IPS DF 6.9 (cell line): ENCODE results near the gene TXNL4A.

ENCODE experiments used
- DNase-seq: peaks from one replicate; pipeline ENCODE4 v3.0.0-alpha.2; 2013; ENCODE audit warnings: low read depth, low spot score
- H3K27ac ChIP-seq: one replicate; pipeline ENCODE4 v1.5.1; 2013; ENCODE audit warnings: low read length, control low read depth
- H3K27me3 ChIP-seq: 2 replicates; pipeline ENCODE4 v1.6.1; 2013; ENCODE audit warnings: mild to moderate bottlenecking, low read length; ENCODE audit not compliant: control insufficient read depth, insufficient read depth
- H3K36me3 ChIP-seq: 2 replicates; pipeline ENCODE4 v1.6.1; 2013; ENCODE audit warnings: low read length; ENCODE audit not compliant: control insufficient read depth, insufficient read depth
- H3K4me1 ChIP-seq: 2 replicates; pipeline ENCODE4 v1.6.1; 2013; ENCODE audit warnings: low read length; ENCODE audit not compliant: control insufficient read depth, insufficient read depth
- H3K4me3 ChIP-seq: 2 replicates; pipeline ENCODE4 v1.5.1; 2013; ENCODE audit warnings: mild to moderate bottlenecking, low read length
- H3K9me3 ChIP-seq: 2 replicates; pipeline ENCODE4 v1.6.1; 2013; ENCODE audit warnings: low read length, inconsistent platforms; ENCODE audit not compliant: control insufficient read depth, insufficient read depth
- WGBS: extraction: QIAGEN DNeasy Blood & Tissue Kit; methylation state at CpG from one replicate; pipeline ENCODE4 v1.1.7; 2013; ENCODE audit warnings: mixed read lengths, missing lambda C conversion rate; ENCODE audit not compliant: insufficient read length, insufficient coverage; 5-methylcytosine and 5-hydroxymethylcytosine counted together

Gene TXNL4A

GRCh38 chr18:79950515-79951341, 37.6 kb downstream of the TXNL4A start:
- WGBS, result no CpG with 5 or more reads among the region's 81 CpGs
- H3K27me3 ChIP-seq, result peaks cover 24% of the 10 kb centered on the region
- 0 out of 2 replicates have a peak, but pooled peaks cover 6% of the 10 kb centered on the region for H3K4me1 ChIP-seq
- DNase-seq, result no peak
- no peaks in the 10 kb centered on the region for H3K9me3 ChIP-seq
- H3K27ac ChIP-seq, result no peak overlapping the region
- no peaks in the 10 kb centered on the region; the same call in 1 of the 2 replicates for H3K36me3 ChIP-seq
- H3K4me3 ChIP-seq, result peak overlapping the region; percentile 74

- H3K4me3 ChIP-seq, result no peak overlapping the region
- WGBS, result no CpG with 5 or more reads among the region's 12 CpGs
- peaks cover 24% of the 10 kb centered on the region for H3K27me3 ChIP-seq
- H3K27ac ChIP-seq, result no peak overlapping the region
- DNase-seq, result no peak
- H3K9me3 ChIP-seq, result no peaks in the 10 kb centered on the region
- H3K36me3 ChIP-seq, result no peaks in the 10 kb centered on the region; the same call in 1 of the 2 replicates
- H3K4me1 ChIP-seq, result 0 out of 2 replicates have a peak, but pooled peaks cover 6% of the 10 kb centered on the region
Observed at GRCh38 chr18:79949697-79950487, 38.5 kb downstream of the TXNL4A start.

GRCh38 chr18:79948719-79949411, 39.5 kb downstream of the TXNL4A start:
- H3K4me3 ChIP-seq, result no peak overlapping the region
- WGBS, result no CpG with 5 or more reads among the region's 23 CpGs
- H3K4me1 ChIP-seq, result 0 out of 2 replicates have a peak, but pooled peaks cover 6% of the 10 kb centered on the region
- no peak overlapping the region for H3K27ac ChIP-seq
- H3K36me3 ChIP-seq, result no peaks in the 10 kb centered on the region; the same call in 1 of the 2 replicates
- H3K9me3 ChIP-seq, result no peaks in the 10 kb centered on the region
- no peak for DNase-seq
- peaks cover 19% of the 10 kb centered on the region for H3K27me3 ChIP-seq

GRCh38 chr18:79947881-79948610, 40.3 kb downstream of the TXNL4A start:
- no peak overlapping the region for H3K27ac ChIP-seq
- WGBS, result no CpG with 5 or more reads among the region's 15 CpGs
- 0 out of 2 replicates have a peak, but pooled peaks cover 3% of the 10 kb centered on the region for H3K4me1 ChIP-seq
- H3K4me3 ChIP-seq, result no peak overlapping the region
- DNase-seq, result no peak
- H3K36me3 ChIP-seq, result no peaks in the 10 kb centered on the region; the same call in 1 of the 2 replicates
- H3K27me3 ChIP-seq, result peaks cover 11% of the 10 kb centered on the region
- no peaks in the 10 kb centered on the region for H3K9me3 ChIP-seq

- no CpG with 5 or more reads among the region's 14 CpGs for WGBS
- H3K27me3 ChIP-seq, result peaks cover 8% of the 10 kb centered on the region; the same call in 1 of the 2 replicates
- no peaks in the 10 kb centered on the region; the same call in 1 of the 2 replicates for H3K36me3 ChIP-seq
- H3K4me1 ChIP-seq, result 0 out of 2 replicates have a peak, but pooled peaks cover 2% of the 10 kb centered on the region
- H3K27ac ChIP-seq, result no peak overlapping the region
- no peak for DNase-seq
- no peaks in the 10 kb centered on the region for H3K9me3 ChIP-seq
- H3K4me3 ChIP-seq, result no peak overlapping the region
Observed at GRCh38 chr18:79947054-79947755, 41.2 kb downstream of the TXNL4A start.

GRCh38 chr18:79945118-79946042, 43.0 kb downstream of the TXNL4A start:
- no peaks in the 10 kb centered on the region for H3K9me3 ChIP-seq
- H3K4me1 ChIP-seq, result no peaks in the 10 kb centered on the region
- no peak for DNase-seq
- H3K36me3 ChIP-seq, result no peaks in the 10 kb centered on the region
- no peak overlapping the region for H3K4me3 ChIP-seq
- peaks cover 3% of the 10 kb centered on the region; the same call in 1 of the 2 replicates for H3K27me3 ChIP-seq
- H3K27ac ChIP-seq, result no peak overlapping the region
- WGBS, result no CpG with 5 or more reads among the region's 17 CpGs

- Histone ChIP-seq H3K36me3 (no peaks in the 10 kb centered on the region), H3K9me3 (no peaks in the 10 kb centered on the region), H3K4me1 (no peaks in the 10 kb centered on the region), H3K4me3 (no peak overlapping the region), H3K27ac (no peak overlapping the region), H3K27me3 (no peaks in the 10 kb centered on the region)
- no CpG with 5 or more reads among the region's 3 CpGs for WGBS
- DNase-seq, result no peak
Observed at GRCh38 chr18:79944746-79945117, 43.6 kb downstream of the TXNL4A start.

- H3K36me3 ChIP-seq, result no peaks in the 10 kb centered on the region
- H3K4me1 ChIP-seq, result no peaks in the 10 kb centered on the region
- H3K27ac ChIP-seq, result no peak overlapping the region
- no peaks in the 10 kb centered on the region for H3K9me3 ChIP-seq
- no peak for DNase-seq
- H3K27me3 ChIP-seq, result no peaks in the 10 kb centered on the region
- WGBS, result no CpG with 5 or more reads among the region's 11 CpGs
- no peak overlapping the region for H3K4me3 ChIP-seq
Observed at GRCh38 chr18:79944126-79944731, 44.1 kb downstream of the TXNL4A start.
